GM12878 (cell line): ENCODE results near the gene SPHKAP. TPM values are rescaled to one million over a fixed set of nuclear protein-coding genes. Genes with fewer than 3 reads are reported as not detected.

Experiments
- ATAC-seq: fragments of 200-7000 bp; cut with Tn5 transposase; 3 replicates; pipeline ENCODE4 v1.9.1; 2020; ENCODE audit warnings: mild to moderate bottlenecking, moderate library complexity
- BruUV-seq: library from RNA; stranded (reverse); fragments of 400-500 nt; replicated peaks from 2 replicates; lab custom pipeline; 2021; lab: Mats Ljungman, UMichigan
- CTCF ChIA-PET: fragments of 300-600 bp; sonication (Branson Sonifier 250); formaldehyde crosslinking; extraction: SDS; loops from one replicate; lab custom pipeline; 2021; ENCODE audit warnings: inconsistent platforms; lab: Yijun Ruan, JAX
- POLR2A ChIA-PET: fragments of 350-600 bp; formaldehyde crosslinking; extraction: SDS; loops from one replicate; lab custom pipeline; 2021; ENCODE audit warnings: inconsistent platforms; lab: Charles Lee
- RAD21 ChIA-PET: fragments of 300-600 bp; sonication (Branson Sonifier 250); formaldehyde crosslinking; loops from one replicate; lab custom pipeline; 2023; ENCODE audit warnings: antibody characterized with exemption; ENCODE audit not compliant: unreplicated experiment; lab: Charles Lee
- SMC1A ChIA-PET: fragments of 300-600 bp; sonication (Branson Sonifier 250); formaldehyde crosslinking; loops from one replicate; lab custom pipeline; 2023; ENCODE audit not compliant: unreplicated experiment, uncharacterized antibody; lab: Charles Lee
- DNase-seq: peaks from one replicate; pipeline ENCODE4 v3.0.0-alpha.2; 2011; ENCODE audit warnings: low read depth, low spot score
- FAIRE-seq: peaks from 3 replicates; lab custom pipeline; 2011; peaks lifted over from hg19 to GRCh38; lab: Jason Lieb, UNC
- H2AFZ ChIP-seq: 2 replicates; pipeline ENCODE4 v1.6.0; 2011; ENCODE audit warnings: low read depth, low read length, control low read depth; ENCODE audit not compliant: control insufficient read depth
- H3K27ac ChIP-seq: 2 replicates; pipeline ENCODE4 v1.5.1; 2011; ENCODE audit warnings: control low read depth; ENCODE audit not compliant: control insufficient read depth, insufficient read depth
- H3K27me3 ChIP-seq, 2 experiments: replicated peaks in 1 of 2; 2 replicates each; pipeline versions ENCODE4 v1.6.0 to v1.6.1; 2011; ENCODE audit warnings: low read length in 1 of 2; ENCODE audit not compliant: control insufficient read depth in 2 of 2, insufficient read depth in 2 of 2
- H3K36me3 ChIP-seq, 2 experiments: 2 replicates each; pipeline ENCODE4 v1.5.1; 2011; ENCODE audit warnings: low read length in 1 of 2; ENCODE audit not compliant: control insufficient read depth in 2 of 2, insufficient read depth in 2 of 2
- H3K4me1 ChIP-seq: 2 replicates; pipeline ENCODE4 v1.6.1; 2011; ENCODE audit warnings: mild to moderate bottlenecking, low read length, moderate library complexity, mixed read lengths; ENCODE audit not compliant: control insufficient read depth, insufficient read depth
- H3K4me2 ChIP-seq: 2 replicates; pipeline ENCODE4 v1.6.0; 2011; ENCODE audit warnings: control low read depth; ENCODE audit not compliant: control insufficient read depth, insufficient read depth
- H3K4me3 ChIP-seq: fragments of 200-600 bp; sonication (generic); 2 replicates; pipeline ENCODE4 v1.5.1; 2016
- H3K79me2 ChIP-seq: 2 replicates; pipeline ENCODE4 v1.6.0; 2011; ENCODE audit warnings: low read length; ENCODE audit not compliant: control insufficient read depth, insufficient read depth
- H3K9ac ChIP-seq: 2 replicates; pipeline ENCODE4 v1.8.0; 2011; ENCODE audit warnings: low read length, control low read depth, mixed read lengths; ENCODE audit not compliant: control insufficient read depth, insufficient read depth
- H3K9me3 ChIP-seq: replicated peaks from 3 replicates; pipeline ENCODE4 v1.5.1; 2011; ENCODE audit warnings: mild to moderate bottlenecking, low read length; ENCODE audit not compliant: control insufficient read depth, insufficient read depth
- H4K20me1 ChIP-seq: 2 replicates; pipeline ENCODE4 v1.6.0; 2011; ENCODE audit not compliant: control insufficient read depth, insufficient read depth
- BRCA1 ChIP-seq: IDR thresholded peaks from 2 replicates; pipeline ENCODE4 v1.6.1; 2011; ENCODE audit warnings: low read depth, low read length, improper control_type of control experiment
- CEBPB ChIP-seq, 2 experiments: fragments of 150-350 bp in 1 of 2; IDR thresholded peaks; 2 replicates each; pipeline ENCODE4 v1.6.1; 2012 to 2014; ENCODE audit warnings: low read depth in 2 of 2, low read length in 2 of 2, borderline replicate concordance in 1 of 2, inconsistent platforms in 1 of 2
- DPF2 ChIP-seq: fragments of 450-650 bp; IDR thresholded peaks from 2 replicates; pipeline ENCODE4 v1.6.1; 2017; ENCODE audit warnings: mild to moderate bottlenecking
- EP300 ChIP-seq, 2 experiments: fragments of 150-350 bp in 1 of 2; IDR thresholded peaks; 2 replicates each; pipeline ENCODE4 v1.6.1; 2011 to 2012; ENCODE audit warnings: low read depth in 2 of 2, low read length in 2 of 2, borderline replicate concordance in 1 of 2, improper control_type of control experiment in 1 of 2, inconsistent platforms in 1 of 2; ENCODE audit not compliant: control insufficient read depth in 1 of 2
- FOXM1 ChIP-seq: IDR thresholded peaks from 2 replicates; pipeline ENCODE4 v1.6.1; 2012; ENCODE audit warnings: low read depth, mild to moderate bottlenecking, inconsistent platforms, low read length, moderate library complexity
- LARP7 ChIP-seq: fragments of 450-650 bp; IDR thresholded peaks from 2 replicates; pipeline ENCODE4 v1.6.1; 2017; ENCODE audit warnings: mild to moderate bottlenecking
- NFXL1 ChIP-seq: fragments of 450-650 bp; IDR thresholded peaks from 2 replicates; pipeline ENCODE4 v1.6.1; 2017; ENCODE audit warnings: antibody characterized with exemption, mild to moderate bottlenecking, borderline replicate concordance
- RELA ChIP-seq: fragments of 450-650 bp; IDR thresholded peaks from 2 replicates; pipeline ENCODE4 v1.8.0; 2014; ENCODE audit warnings: borderline replicate concordance; ENCODE audit not compliant: partially characterized antibody
- SMAD5 ChIP-seq: IDR thresholded peaks from 2 replicates; pipeline ENCODE4 v1.6.1; 2016; ENCODE audit warnings: antibody characterized with exemption, low read depth
- SP1 ChIP-seq: IDR thresholded peaks from one replicate; pipeline ENCODE4 v1.6.1; 2011; ENCODE audit warnings: low read depth, low read length
- STAT1 ChIP-seq: fragments of 450-650 bp; conservative IDR thresholded peaks from 2 replicates; pipeline ENCODE4 v1.6.1; 2014; ENCODE audit warnings: antibody characterized with exemption, mild to moderate bottlenecking
- WRNIP1 ChIP-seq: IDR thresholded peaks from 2 replicates; pipeline ENCODE4 v1.6.1; 2011; ENCODE audit warnings: low read depth, low read length, improper control_type of control experiment, borderline replicate concordance
- ZNF384 ChIP-seq: IDR thresholded peaks from 2 replicates; pipeline ENCODE4 v1.6.1; 2012; ENCODE audit warnings: low read depth, mild to moderate bottlenecking, low read length, improper control_type of control experiment, borderline replicate concordance
- ZNF622 ChIP-seq: fragments of 450-650 bp; IDR thresholded peaks from 2 replicates; pipeline ENCODE4 v1.6.1; 2017; ENCODE audit warnings: mild to moderate bottlenecking, inconsistent platforms
- ZNF687 ChIP-seq: fragments of 450-650 bp; IDR thresholded peaks from 2 replicates; pipeline ENCODE4 v1.6.1; 2017; ENCODE audit warnings: mild to moderate bottlenecking, moderate library complexity
- ZSCAN29 ChIP-seq: fragments of 450-650 bp; IDR thresholded peaks from 2 replicates; pipeline ENCODE4 v1.6.1; 2017; ENCODE audit warnings: mild to moderate bottlenecking, moderate library complexity
- in situ Hi-C: fragments of 300-500 bp; cut with MboI; formaldehyde crosslinking; loops from 9 replicates; pipeline ENCODE4 v1.14.3; 2018; ENCODE audit warnings: mixed read lengths
- intact Hi-C: fragments of 100-400 bp; cut with micrococcal nuclease; formaldehyde crosslinking; loops from one replicate; pipeline ENCODE4 v1.14.2; 2022; ENCODE audit not compliant: unreplicated experiment
- polyA plus RNA-seq, 11 experiments: library from polyadenylated mRNA; depleted of rRNA in 4 of 11; unstranded in 6 of 11; stranded (reverse) in 5 of 11; fragments of >200 nt; fragmentation: Nextera tagmentation in 4 of 11; fragmentation: Illumina TruSeq in 1 of 11; extraction: Ambion mirVana in 4 of 11; extraction: Trizol in 1 of 11; gene quantifications; 1 replicate in 1 of 11; 2 replicates in 10 of 11; pipeline versions ENCODE4 v1.2.1 to v1.2.3, GENCODE V29; 2011 to 2016; ENCODE audit warnings: inconsistent platforms in 2 of 11, missing spikeins in 2 of 11, low read depth in 1 of 11
- total RNA-seq, 4 experiments: library from RNA; depleted of rRNA in 3 of 4; stranded (reverse); fragments of >200 nt in 3 of 4; fragmentation: Illumina TruSeq in 1 of 4; extraction: Trizol in 1 of 4; gene quantifications; 2 replicates each; pipeline versions ENCODE4 v1.2.1 to v1.2.3, GENCODE V29; 2013 to 2021
- TF ChIP-seq, protein P1 (sequence below): fragments of 450-650 bp; IDR thresholded peaks from 2 replicates; pipeline ENCODE4 v1.6.1; 2017; ENCODE audit warnings: mild to moderate bottlenecking

The SPHKAP gene
- total and polyA plus RNA-seq, 10 of the 15 experiments (the other 5 are each of a cell fraction or from before 2014, with no cell fraction given): 0.03 TPM; not detected in 9

- TF ChIP-seq ZNF687: no peak
Observed at GRCh38 chr2:228227466-228227865, 46.0 kb upstream of the SPHKAP start (continued).

- H3K4me3 ChIP-seq: no peak overlapping the region
- ChIA-PET RAD21 (no interaction called here), POLR2A (no interaction called here), SMC1A (no interaction called here), CTCF (no interaction called here)
- no peak overlapping the region for H3K27ac ChIP-seq
- in situ Hi-C loops: no loop called here
- no peaks in the 10 kb centered on the region for H3K79me2 ChIP-seq
- intact Hi-C loops: loop anchor here (10.0 kb wide), 1 partner anchor 160 kb away; no protein-coding TSS in a partner anchor
- no peaks in the 10 kb centered on the region for H3K27me3 ChIP-seq
- DNase-seq (no peak), ATAC-seq (no peak), FAIRE-seq (no peak)
- no peaks in the 10 kb centered on the region for H3K9me3 ChIP-seq
- H3K4me2 ChIP-seq: no peak overlapping the region
- no peaks in the 10 kb centered on the region for H3K4me1 ChIP-seq
- no peak overlapping the region for H2AFZ ChIP-seq
- H3K9ac ChIP-seq: no peak overlapping the region
- no TSS peak for BruUV-seq
- H3K36me3 ChIP-seq: no peaks in the 10 kb centered on the region
- TF ChIP-seq LARP7 (no peak), ZNF622 (no peak), EP300 (IDR thresholded peaks at IDR 0.05; ENCODE audit: borderline replicate concordance in 1 of 2, control insufficient read depth in 1 of 2, low read depth in 2 of 2, low read length in 2 of 2) (no peak), FOXM1 (no peak), STAT1 (no peak), RELA (no peak), WRNIP1 (no peak), SMAD5 (no peak), NFXL1 (no peak), ZSCAN29 (no peak), SP1 (no peak), ZNF384 (no peak), BRCA1 (no peak), CEBPB (IDR thresholded peaks at IDR 0.05; ENCODE audit: borderline replicate concordance in 1 of 2, low read depth in 2 of 2, low read length in 2 of 2) (no peak), DPF2 (no peak)
- TF ChIP-seq, protein P1, sequence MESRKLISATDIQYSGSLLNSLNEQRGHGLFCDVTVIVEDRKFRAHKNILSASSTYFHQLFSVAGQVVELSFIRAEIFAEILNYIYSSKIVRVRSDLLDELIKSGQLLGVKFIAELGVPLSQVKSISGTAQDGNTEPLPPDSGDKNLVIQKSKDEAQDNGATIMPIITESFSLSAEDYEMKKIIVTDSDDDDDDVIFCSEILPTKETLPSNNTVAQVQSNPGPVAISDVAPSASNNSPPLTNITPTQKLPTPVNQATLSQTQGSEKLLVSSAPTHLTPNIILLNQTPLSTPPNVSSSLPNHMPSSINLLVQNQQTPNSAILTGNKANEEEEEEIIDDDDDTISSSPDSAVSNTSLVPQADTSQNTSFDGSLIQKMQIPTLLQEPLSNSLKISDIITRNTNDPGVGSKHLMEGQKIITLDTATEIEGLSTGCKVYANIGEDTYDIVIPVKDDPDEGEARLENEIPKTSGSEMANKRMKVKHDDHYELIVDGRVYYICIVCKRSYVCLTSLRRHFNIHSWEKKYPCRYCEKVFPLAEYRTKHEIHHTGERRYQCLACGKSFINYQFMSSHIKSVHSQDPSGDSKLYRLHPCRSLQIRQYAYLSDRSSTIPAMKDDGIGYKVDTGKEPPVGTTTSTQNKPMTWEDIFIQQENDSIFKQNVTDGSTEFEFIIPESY: no peak
- no peaks in the 10 kb centered on the region for H4K20me1 ChIP-seq
Observed at GRCh38 chr2:228224410-228224809, 42.9 kb upstream of the SPHKAP start.
